Activated T-helper 9 cell treated with anti-CD3 and anti-CD28 coated beads, Interleukin-2, amount 50 U/mL, for 16 hours (primary cell): ENCODE data around the gene MYO3A.
"Not testable (repeated sequence)": the region's sequence is repeated elsewhere in the genome, so short reads cannot be mapped to it uniquely, and the experiment has no call there.

ENCODE experiments used
- DNase-seq: peaks from one replicate; pipeline ENCODE4 v3.0.0-alpha.2; 2020; ENCODE audit warnings: low read depth

The MYO3A gene

GRCh38 chr10:25988583-25988982 lies 54.6 kb downstream of the MYO3A start:
- DNase-seq, result no peak

- no peak for DNase-seq
These were observed 55.9 kb downstream of the MYO3A start for GRCh38 chr10:25989951-25990350.

GRCh38 chr10:25999295-25999981 lies 65.4 kb downstream of the MYO3A start:
- no peak for DNase-seq

DNA sequence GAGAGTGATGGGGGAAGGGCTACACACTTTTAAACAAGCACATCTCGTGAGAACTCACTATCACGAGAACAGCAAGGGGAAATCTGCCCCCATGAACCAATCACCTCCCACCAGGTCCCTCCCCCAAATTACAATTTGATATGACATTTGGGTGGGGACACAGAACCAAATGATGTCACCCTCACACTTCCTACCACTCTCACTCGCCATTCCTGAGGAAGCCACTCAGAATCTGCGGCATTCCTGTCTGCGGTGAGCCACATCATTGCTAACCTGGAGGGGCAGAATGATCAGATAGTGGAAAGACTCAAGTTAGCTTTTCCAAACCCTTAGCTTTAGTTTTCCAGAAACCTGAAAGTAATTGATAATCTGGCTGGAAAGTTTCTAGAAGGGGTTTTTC lies 66.9 kb downstream of the MYO3A start:
- DNase-seq, result no peak

- not testable (repeated sequence) for DNase-seq
These were observed 68.4 kb downstream of the MYO3A start for GRCh38 chr10:26002466-26002865.

DNA sequence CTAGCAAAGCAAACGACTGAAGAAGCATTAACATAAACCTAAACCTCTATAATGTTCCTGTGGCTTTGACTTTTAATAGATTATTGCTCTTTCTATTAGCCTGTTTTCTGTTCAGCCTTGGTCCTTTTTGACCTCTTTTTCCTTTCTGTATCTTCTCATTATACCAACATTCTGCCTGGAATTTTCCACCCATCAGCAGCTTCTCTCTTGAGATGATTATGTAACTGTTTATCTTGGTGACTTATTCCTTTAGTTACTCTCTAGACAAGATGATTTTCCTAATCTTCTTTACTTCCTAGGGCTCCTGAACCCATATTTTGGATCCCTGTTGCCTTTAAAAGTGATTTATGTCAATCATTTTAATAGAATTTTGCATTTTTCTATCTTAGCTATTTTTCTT lies 81.1 kb downstream of the MYO3A start:
- no peak for DNase-seq

DNA sequence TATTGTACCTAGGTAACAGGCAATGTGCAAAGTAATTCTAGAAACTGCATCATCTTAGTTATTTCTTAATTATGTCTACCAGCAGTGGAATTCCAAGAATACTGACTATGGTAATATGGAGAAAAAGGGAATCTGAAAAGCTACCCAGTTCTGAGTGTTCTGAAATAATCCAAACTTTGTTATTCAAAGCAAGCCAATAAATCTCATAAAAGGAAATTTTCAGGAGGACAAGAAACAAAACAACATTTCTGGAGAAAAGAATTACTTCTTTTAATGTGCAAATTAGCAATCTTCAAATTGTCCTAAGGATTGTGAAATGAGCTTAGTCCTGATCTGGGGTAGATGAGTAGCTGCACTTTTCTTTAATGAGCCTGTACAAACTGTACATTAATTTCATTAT lies 88.8 kb downstream of the MYO3A start:
- DNase-seq, result no peak

DNA sequence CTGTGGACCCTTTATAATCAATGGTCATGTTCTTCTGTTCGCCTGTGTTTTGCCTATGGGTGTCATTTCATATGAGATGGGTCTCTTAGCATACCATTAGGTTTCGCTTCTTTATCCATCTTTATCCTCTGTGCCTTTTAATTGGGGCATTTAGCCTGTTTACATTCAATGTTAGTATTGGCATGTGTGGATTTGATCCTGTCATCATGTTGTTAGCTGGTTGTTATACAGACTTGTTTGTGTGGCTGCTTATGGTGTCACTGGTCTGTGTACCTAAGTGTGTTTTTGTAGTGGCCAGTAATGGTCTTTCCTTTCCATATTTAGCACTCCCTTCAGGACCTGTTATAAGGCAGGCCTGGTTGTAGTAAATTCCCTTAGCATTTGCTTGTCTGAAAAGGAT lies 90.3 kb downstream of the MYO3A start:
- no peak for DNase-seq

DNA sequence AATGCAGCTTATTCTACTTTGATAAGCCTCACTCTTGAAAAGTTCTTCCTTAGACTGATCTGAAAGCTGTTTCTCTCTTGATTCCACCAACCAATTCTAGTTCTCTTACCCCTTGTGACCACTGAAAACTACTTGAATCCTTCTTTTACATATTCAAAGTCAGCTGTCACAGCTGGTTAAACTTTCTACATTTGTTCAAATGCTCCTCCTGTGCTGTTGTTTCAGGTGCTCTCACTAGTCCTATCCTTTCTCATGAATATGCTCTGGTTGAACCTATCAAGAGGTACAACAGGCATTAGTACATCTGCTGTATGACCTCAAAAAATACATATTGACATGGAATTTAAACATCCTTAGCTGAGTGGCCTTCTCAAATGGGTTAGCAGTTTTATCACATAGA lies 91.5 kb downstream of the MYO3A start:
- DNase-seq, result no peak

- no peak for DNase-seq
These were observed 95.8 kb downstream of the MYO3A start for GRCh38 chr10:26029858-26030257.

GRCh38 chr10:26031300-26031699 lies 97.3 kb downstream of the MYO3A start:
- no peak for DNase-seq

DNA sequence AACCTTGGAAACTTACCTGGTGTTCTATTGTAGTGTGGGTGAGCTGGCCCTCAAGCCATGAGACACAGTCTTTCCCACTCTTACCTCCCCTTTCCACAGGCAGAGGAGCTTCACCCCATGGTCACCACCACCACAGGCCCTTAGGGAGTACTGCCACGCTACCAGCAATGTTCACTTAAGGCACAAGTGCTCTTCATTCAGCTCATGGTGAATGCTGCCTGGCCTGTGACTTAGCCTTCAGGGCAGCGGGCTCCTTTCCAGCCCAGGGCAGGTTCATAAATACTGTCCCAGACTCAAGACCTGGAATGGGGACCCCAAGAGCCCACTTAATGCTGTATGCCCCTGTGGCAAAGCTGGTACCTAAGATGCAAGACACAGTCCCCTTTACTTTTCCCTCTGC lies 109.4 kb downstream of the MYO3A start:
- DNase-seq, result no peak

- no peak for DNase-seq
These were observed 110.2 kb downstream of the MYO3A start for GRCh38 chr10:26044141-26044749.

DNA sequence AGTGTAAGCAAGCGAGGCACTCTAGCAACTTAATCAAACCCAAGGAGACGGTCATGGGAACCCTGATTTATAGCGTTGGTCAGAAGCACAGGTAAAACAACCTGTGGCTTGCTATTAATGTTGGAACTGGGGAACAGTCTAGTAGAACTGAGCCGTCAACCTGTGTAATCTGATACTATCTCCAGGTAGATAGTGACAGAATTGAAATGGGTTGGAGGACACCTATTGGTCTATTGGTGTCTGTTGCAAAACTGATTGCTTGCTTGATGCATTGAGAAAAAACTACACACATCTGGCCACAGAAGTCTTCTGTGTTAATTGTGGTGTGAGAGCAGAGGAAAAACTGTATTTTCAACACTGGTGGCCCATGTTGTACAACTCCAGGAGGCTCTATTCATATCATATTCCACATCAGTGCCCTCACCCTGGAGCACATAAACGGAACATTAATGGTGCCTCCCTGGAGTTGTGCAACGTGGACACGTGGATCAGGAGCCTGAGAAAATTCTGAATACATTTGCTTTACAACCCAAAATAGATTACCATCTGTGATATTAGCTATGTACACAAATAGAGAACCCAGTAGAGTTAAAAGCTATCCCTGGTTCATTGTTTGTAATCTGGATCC lies 112.2 kb downstream of the MYO3A start:
- DNase-seq, result no peak

- no peak for DNase-seq
These were observed 114.7 kb downstream of the MYO3A start for GRCh38 chr10:26048756-26049155.

GRCh38 chr10:26052326-26052725 lies 118.3 kb downstream of the MYO3A start:
- DNase-seq, result no peak

- DNase-seq, result no peak
These were observed 123.4 kb downstream of the MYO3A start for GRCh38 chr10:26057466-26057865.

- DNase-seq, result no peak
These were observed 130.1 kb downstream of the MYO3A start for GRCh38 chr10:26064106-26064505.

- DNase-seq, result no peak
These were observed 133.7 kb downstream of the MYO3A start for GRCh38 chr10:26067680-26068079.

DNA sequence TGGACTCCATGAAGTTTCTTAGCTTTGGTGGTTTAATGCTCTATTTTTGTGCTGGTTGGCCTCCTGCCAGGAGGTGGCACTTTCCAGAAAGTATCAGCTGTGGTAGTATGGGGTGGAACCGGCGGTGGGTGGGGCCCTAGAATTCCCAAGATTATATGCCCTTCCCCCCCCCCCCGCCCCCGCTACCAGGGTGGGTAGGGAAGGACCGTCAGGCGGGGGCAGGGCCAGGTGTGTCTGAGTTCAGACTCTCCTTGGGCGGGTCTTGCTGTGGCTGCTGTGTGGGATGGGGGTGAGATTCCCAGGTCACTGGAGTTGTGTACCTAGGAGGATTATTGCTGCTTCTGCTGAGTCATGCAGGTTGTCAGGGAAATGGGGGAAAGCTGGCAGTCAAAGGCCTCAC lies 146.9 kb downstream of the MYO3A start:
- not testable (repeated sequence) for DNase-seq

GRCh38 chr10:26081459-26081858 lies 147.4 kb downstream of the MYO3A start:
- no peak for DNase-seq

- DNase-seq, result no peak
These were observed 151.5 kb downstream of the MYO3A start for GRCh38 chr10:26085549-26085948.

GRCh38 chr10:26087666-26088065 lies 153.6 kb downstream of the MYO3A start:
- no peak for DNase-seq

DNA sequence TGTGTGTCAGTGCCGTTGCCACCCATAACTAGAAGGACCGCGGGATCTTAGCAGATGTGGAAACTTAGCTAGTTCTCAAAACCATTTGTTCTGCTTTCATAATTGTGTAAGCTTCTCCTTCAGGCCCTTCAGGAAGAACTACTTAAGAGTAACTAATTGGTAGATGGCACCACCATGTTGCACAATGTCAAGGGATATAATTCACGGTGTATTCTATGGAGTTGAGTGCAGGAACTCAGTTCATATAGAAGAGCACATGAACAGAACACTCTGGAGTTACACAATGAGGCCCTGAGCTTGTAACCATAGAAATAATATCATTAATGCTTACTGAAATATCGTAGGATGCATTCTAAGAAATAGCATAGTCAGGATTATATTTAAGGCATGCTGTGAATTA lies 156.0 kb downstream of the MYO3A start:
- no peak for DNase-seq
